C4-2B (cell line): ENCODE data around the gene TTLL5.

ENCODE experiments used
- H3K27ac ChIP-seq: fragments of 450-650 bp; 2 replicates; pipeline ENCODE4 v1.5.1; 2017
- ZFX ChIP-seq: fragments of 450-650 bp; IDR thresholded peaks from 2 replicates; pipeline ENCODE4 v1.6.1; 2017
- TF ChIP-seq, protein P1 (sequence below): fragments of 450-650 bp; conservative IDR thresholded peaks from 2 replicates; pipeline ENCODE4 v1.5.1; 2017; ENCODE audit warnings: mild to moderate bottlenecking

Gene TTLL5

GRCh38 chr14:75640876-75641275, 20.2 kb upstream of the TTLL5 start:
- H3K27ac ChIP-seq = peak overlapping the region; percentile 10; the same call in 1 of the 2 replicates
- no peak for TF ChIP-seq ZFX
- TF ChIP-seq, protein P1, sequence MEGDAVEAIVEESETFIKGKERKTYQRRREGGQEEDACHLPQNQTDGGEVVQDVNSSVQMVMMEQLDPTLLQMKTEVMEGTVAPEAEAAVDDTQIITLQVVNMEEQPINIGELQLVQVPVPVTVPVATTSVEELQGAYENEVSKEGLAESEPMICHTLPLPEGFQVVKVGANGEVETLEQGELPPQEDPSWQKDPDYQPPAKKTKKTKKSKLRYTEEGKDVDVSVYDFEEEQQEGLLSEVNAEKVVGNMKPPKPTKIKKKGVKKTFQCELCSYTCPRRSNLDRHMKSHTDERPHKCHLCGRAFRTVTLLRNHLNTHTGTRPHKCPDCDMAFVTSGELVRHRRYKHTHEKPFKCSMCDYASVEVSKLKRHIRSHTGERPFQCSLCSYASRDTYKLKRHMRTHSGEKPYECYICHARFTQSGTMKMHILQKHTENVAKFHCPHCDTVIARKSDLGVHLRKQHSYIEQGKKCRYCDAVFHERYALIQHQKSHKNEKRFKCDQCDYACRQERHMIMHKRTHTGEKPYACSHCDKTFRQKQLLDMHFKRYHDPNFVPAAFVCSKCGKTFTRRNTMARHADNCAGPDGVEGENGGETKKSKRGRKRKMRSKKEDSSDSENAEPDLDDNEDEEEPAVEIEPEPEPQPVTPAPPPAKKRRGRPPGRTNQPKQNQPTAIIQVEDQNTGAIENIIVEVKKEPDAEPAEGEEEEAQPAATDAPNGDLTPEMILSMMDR = no peak

DNA sequence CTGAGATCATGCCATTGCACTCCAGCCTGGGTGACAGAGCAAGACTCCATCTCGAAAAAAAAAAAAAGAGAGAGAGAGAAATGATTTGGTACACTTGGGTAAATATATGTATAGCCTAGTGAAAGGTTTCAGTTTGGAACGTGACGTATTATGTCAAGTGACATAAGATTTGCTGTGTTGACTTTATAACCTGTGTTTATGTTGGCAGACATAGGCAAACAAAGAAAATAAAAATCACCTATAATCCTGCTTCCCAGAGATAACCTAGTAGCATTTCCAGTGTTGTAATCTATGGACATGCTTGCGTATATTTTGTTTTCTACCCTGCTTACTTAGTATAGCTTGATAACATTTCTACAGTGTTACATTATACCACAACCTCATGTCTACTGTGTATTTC, 17.1 kb upstream of the TTLL5 start:
- H3K27ac ChIP-seq = peak overlapping the region; percentile 74
- no peak for TF ChIP-seq ZFX
- TF ChIP-seq, protein P1 = no peak

DNA sequence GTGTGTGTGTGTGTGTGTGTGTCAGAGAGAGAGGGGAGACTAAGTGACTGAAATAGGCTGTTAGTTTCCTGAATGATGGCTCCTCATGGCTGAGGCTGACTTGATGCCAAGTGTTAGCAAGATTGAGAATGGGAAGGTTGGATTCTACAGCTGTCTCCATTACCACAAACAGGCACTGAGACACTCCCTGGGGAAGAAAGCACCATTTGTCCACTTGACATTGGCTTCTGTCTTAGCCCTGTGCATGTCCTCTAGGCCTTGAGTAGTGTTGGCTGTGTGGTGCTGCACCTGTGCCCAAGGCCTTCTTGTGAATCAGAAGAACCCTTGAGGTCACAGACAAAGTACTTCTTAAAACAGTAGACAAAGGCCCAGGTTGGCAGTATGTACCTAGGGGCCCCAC, 16.0 kb upstream of the TTLL5 start:
- TF ChIP-seq, protein P1 = no peak
- TF ChIP-seq ZFX = no peak
- peak overlapping the region; percentile 74 for H3K27ac ChIP-seq

- no peak overlapping the region for H3K27ac ChIP-seq
- TF ChIP-seq, protein P1 = no peak
- TF ChIP-seq ZFX = no peak
Measured at GRCh38 chr14:75646762-75647161, 14.3 kb upstream of the TTLL5 start.

DNA sequence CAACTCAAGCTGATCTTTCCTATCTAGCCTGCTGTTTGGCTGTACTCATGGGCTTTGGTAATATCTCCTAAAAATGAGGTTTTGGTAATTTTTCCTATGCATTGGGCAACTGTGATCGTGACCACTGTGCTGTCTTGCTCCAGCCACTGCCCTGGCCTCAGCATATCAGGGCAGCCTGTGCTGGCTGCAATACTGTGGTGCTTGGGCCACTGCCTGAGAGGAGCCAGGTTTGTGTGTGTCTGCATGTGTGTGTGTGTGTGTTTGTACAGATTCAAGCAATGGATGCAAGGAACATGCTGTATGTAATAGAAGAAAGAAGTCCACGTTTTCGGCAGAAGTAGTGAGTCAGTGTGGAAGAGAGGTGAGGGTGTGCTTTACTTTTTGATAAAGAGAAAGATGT, 13.4 kb upstream of the TTLL5 start:
- H3K27ac ChIP-seq = peak overlapping the region; percentile 20; the same call in 1 of the 2 replicates
- no peak for TF ChIP-seq ZFX
- TF ChIP-seq, protein P1 = no peak

DNA sequence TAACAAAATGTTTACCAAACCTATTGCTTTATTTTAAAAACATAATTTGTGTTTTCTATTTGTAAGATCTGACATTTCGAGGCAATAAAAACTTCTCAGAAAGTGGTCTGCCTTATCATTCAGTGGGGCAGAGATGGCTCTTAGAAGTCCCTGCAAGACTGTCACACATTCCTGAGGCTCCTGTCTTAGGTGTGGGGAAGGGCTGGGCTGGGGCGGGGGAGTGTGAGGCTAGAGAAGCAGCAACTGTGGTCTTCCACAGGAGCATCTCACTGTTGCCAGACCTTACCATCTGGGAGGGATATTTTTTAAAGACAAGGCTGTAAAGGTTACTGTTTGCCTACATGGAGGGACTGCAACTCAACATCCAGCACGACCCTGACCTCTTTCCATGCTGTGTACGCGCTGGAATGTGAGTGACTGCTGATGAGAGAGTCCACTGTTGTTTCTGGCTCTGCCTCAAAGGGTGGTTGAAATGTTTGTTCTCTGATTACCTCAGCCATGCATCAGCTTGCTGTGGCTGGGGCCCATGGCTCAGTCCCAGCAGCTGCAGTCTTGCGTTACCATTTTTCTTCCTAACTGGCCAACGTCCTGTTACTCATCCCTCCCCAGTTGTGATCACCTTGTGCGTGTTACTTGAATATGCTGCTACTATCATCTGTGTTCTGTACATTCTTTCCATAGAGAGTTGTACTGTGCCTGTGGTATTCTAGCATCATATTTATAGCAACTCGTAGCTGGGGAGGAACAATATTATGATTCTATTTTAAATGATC, 12.8 kb upstream of the TTLL5 start:
- TF ChIP-seq ZFX = no peak
- TF ChIP-seq, protein P1 = no peak
- peak overlapping the region; percentile 20; the same call in 1 of the 2 replicates for H3K27ac ChIP-seq

GRCh38 chr14:75649337-75649736, 11.7 kb upstream of the TTLL5 start:
- TF ChIP-seq, protein P1 = no peak
- no peak for TF ChIP-seq ZFX
- no peak overlapping the region; the same call in 1 of the 2 replicates for H3K27ac ChIP-seq
